GM12892 (cell line): Measurements from ENCODE around the gene STYK1. TPM values are rescaled to one million over a fixed set of nuclear protein-coding genes. Genes with fewer than 3 reads are reported as not detected.

Experiments used
- DNase-seq: peaks from one replicate; pipeline ENCODE4 v3.0.0; 2011; ENCODE audit not compliant: insufficient read length
- FAIRE-seq: peaks from 2 replicates; lab custom pipeline; 2011; peaks lifted over from hg19 to GRCh38; lab: Jason Lieb, UNC
- POLR2A ChIP-seq: IDR thresholded peaks from 2 replicates; pipeline ENCODE4 v1.6.1; 2011; ENCODE audit warnings: low read depth, low read length, control low read depth
- POLR2AphosphoS5 ChIP-seq: IDR thresholded peaks from 2 replicates; pipeline ENCODE4 v1.6.1; 2011; ENCODE audit warnings: low read depth, low read length, control low read depth
- TAF1 ChIP-seq: IDR thresholded peaks from 2 replicates; pipeline ENCODE4 v1.6.1; 2011; ENCODE audit warnings: low read depth, mild to moderate bottlenecking, control low read depth, low read length, borderline replicate concordance
- polyA plus RNA-seq: library from polyadenylated mRNA; unstranded; fragments of >200 nt; gene quantifications from one replicate; pipeline ENCODE4 v1.2.1, GENCODE V29; 2012; ENCODE audit warnings: missing spikeins, inconsistent platforms; ENCODE audit not compliant: missing spikeins

STYK1 gene, protein sequence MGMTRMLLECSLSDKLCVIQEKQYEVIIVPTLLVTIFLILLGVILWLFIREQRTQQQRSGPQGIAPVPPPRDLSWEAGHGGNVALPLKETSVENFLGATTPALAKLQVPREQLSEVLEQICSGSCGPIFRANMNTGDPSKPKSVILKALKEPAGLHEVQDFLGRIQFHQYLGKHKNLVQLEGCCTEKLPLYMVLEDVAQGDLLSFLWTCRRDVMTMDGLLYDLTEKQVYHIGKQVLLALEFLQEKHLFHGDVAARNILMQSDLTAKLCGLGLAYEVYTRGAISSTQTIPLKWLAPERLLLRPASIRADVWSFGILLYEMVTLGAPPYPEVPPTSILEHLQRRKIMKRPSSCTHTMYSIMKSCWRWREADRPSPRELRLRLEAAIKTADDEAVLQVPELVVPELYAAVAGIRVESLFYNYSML
- 0.74 TPM for polyA plus RNA-seq

DNA sequence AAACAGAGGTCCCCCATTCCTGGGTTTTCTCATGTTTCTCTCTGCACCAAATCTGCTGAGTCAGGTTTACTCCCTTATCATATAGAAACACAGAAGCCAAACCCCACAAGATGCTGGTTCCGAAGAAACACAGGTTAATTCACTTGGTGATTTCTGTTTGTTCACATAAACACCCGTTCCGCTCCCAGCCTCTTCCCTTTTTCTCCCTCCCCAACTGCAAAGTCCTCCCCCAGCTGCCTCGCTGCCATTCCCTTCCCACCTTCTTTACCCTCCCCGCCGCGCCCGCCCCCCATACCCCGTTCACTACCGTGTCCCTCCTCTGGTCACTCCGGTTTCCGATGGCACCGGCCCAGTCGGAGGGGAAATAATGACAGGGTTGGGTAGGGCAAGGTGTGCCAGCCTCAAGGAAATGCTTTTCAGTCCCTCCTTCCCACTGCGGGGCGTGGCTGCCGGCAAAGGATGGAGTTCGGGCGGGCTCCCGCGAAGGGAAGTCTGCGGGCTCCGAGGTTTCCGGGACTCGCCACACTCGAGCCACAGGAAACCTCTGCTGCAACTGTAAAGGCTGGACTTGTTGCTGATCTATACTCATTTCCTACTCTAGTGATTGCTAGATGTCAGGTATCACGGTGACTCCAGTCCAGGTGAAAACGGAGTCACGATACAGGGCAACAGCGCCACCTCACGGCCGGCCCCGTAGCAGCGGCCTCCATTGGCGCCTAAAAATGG is at the start of gene STYK1:
STYK1 (minus strand) TSS at position 394 of the 726 bp plus-strand sequence. CDS start 39,434 bp downstream, outside the sequence.
- FAIRE-seq (peak; percentile 95), DNase-seq (peak; percentile 43)

DNA sequence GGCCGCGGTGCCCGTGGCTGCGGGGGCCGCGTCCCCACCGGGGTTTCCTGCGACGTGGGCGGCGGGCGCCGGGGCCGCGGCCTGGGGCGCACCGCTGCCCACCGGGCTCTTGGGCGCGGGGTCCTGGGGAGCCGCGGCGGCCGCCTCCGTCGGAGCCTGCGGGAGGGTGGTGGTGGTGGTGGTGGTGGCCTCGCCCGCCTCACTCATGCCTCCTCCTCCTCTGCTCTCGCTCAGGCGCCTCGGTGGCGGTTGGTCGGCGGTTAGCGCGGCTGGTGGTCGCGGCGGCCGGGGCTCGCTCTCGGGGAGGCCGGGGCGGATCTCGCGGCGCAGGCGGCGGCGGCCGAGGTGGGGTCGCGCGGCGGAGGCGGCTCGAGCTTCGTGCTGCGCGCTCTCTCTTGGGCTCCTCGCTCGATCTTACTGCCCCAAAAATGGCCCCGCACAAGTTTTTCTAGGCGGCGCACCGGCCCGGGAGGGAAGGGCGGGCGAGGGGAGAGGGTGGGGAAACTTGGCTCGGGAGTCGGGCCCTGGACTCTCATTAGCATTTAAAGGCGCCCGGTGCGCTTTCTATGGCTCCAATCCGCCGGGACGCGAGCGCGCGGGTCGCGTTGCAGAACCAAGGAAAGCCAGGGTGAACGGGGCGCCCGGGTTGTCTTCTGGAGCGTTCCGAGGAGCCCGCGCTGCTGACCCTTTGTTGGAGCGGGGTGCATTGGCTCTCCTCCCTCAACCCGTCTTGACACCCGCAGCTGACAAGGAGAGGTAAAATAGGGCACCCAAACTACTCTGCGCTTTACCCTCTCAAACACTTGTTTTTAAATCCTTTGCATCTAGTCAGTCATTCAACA is 49.3 kb upstream of the STYK1 start, which contains the start of gene YBX3:
YBX3 (minus strand) TSS at position 419 of the 842 bp plus-strand sequence; CDS start at position 207, 212 bp downstream.
- TF ChIP-seq POLR2A, result no peak
- no peak for TF ChIP-seq POLR2AphosphoS5
- TF ChIP-seq TAF1, result no peak
- peak; percentile 64 for DNase-seq
- no peak for FAIRE-seq

More for the DNA sequence above, at the start of gene STYK1:
- TF ChIP-seq POLR2A (no peak), TAF1 (no peak), POLR2AphosphoS5 (no peak)

DNA sequence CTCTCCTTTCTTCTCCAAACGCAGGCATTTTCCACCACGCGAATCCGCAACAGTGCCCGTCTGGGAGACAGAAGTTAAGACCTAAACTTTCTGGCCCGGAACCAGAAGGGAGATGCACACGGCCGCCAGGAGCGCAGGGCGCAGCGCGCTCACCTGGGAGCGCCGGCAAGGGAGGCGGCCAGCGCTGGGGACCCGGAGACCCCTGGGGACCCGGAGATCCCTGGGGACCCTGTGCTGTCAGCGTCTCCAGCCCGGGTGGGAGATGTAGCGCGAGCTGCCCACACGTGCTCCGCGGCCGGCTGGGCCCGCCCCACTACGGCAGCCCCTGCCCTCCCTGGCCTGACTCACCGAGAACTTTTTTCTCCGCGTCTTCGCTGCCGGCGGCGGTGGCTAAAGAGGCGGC is 48.7 kb upstream of the STYK1 start:
- FAIRE-seq (peak; percentile 73), DNase-seq (peak; percentile 41)
- TF ChIP-seq POLR2A, result peak; percentile 18; the same call in 1 of the 2 replicates
- TF ChIP-seq POLR2AphosphoS5, result no peak; the same call in 1 of the 2 replicates
- TF ChIP-seq TAF1, result no peak

DNA sequence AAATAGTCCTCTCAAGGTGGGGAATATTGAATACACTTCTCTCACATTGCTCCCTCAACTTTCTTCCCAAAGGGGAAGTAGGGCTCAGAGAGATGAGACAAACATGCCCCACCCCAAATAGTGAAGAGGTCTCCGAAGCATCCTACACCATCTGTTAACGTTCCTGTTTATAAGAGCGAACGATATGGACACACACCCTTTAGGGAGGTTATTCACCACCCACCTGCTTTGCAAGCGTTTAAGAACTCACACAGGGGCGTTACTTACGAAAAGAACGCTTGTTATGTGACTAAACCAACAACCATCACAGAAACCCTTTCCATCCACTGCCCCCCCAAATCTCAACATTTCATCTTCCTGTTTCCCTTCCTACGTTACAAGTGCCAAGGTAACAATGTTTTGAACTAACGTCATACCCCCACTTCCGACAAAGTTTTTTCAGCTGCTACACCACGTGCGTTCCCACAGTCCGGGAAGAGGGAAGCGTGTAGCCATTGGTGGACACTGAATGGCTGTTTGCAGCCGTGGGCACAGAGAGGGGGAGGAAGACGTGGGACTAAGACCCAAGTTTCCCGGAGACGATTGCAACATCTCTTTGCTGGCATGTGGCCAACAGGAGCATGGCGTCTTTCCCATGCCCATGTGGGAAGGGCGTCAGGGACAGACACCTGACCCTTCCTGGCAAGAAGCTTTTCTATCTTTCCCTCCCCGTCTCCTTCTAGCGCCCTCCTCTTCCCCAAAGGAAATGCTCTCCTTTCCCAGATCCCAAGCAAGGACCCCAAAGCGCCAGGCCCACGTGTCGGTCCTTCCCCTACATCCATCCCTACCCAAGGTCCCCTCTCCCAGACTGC is 48.0 kb upstream of the STYK1 start:
- DNase-seq (peak; percentile 20), FAIRE-seq (peak; percentile 92)
- TF ChIP-seq TAF1, result no peak
- TF ChIP-seq POLR2A, result no peak
- TF ChIP-seq POLR2AphosphoS5, result peak; percentile 73

DNA sequence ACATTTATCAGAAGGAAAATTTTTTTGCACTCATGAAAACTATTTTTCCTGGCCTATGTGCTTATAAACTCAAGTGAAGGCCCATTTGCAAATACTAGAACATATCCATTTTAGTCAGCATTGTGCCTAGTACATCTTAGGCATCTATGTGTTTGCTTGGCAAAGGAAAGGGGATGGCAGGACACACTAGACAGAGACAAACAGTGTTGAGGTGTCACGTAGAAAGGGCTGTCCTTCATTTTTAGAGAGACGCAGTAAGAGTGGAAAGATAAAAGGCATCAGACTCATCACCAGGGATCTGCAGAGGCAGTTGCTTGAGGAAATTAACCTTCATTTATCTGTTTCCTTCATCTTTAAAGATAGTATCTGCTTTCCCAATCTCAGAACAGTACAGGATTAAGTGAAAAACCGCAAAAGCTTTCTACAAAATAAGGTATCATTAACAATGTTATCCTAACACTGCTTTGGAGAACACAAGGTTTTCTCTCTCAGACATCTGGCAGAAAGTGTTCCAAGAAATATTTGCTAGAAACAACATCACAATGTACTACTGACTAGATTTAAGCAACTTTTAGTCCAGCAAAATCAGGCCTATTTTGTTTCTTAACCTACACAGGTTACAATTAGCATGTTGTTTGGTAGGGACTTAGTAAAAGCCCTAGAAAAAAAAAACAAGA is 47.3 kb upstream of the STYK1 start:
- DNase-seq (no peak), FAIRE-seq (peak; percentile 44)
- TF ChIP-seq POLR2A, result no peak
- TF ChIP-seq POLR2AphosphoS5, result no peak
- no peak for TF ChIP-seq TAF1

DNA sequence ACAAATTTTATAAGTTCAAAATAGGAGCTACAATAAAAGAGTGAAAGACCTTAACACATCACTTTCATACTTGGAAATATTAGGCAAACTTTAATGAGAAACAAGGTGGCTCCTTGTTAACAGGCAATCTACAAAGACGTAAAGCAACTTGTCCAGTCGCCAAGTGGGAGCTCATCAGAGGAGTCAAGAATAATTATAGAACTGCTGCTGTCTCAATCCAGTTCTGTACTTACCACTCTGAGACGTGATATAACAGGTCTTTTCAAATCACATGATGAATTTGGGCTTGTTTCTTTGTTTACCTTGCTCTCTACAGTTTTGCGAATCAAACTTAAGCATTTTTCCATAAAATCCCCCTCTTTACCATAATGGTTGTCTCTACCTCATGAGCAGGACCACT is 45.6 kb upstream of the STYK1 start:
- FAIRE-seq (no peak), DNase-seq (no peak)
- TF ChIP-seq POLR2A (no peak), TAF1 (no peak), POLR2AphosphoS5 (no peak)

DNA sequence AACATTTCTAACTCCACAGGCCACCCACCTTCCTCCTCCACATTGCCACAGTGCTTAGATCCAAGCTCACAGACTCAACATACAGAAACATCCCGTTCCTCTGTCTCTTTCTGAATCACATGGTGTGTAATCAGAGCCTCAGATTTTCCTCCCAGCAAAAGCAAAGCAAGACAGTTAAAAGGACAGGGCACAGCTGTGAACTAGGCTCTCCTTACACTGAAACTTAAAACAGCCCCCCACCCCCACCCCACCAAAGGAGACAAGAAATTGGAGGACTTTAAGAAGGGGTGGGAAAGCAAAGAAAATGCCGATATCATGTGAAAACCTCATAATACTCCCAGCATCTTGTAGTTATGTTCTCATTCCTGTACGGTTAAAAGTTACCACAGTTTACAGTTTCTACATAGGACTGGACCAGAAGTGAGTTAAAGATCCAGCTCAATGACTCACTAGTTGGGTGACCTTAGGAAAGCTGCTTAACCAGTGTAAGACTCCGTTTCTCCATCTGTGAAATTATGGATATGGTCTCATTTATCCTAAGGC is 44.5 kb upstream of the STYK1 start:
- no peak for DNase-seq
- no peak for TF ChIP-seq TAF1
- TF ChIP-seq POLR2A, result no peak
- TF ChIP-seq POLR2AphosphoS5, result no peak
- no peak for FAIRE-seq

DNA sequence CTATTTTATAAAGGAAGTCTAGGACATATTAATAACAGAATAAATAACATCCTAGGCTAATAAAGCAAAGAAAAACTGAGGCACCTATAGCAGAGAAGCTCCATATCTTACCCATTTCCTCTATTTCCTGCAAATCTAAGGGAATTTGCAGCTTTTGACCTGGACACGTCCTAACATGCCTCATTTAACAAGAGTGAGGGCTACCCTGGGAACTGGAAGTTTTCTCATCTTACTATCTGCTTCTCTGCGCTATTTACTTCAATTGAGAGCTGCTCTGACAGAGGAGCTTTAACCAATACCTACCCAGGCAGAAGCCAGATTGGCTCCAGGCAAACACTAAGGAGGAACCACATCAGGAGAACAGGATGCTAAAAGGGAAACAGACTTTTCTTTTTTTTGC is 43.6 kb upstream of the STYK1 start:
- TF ChIP-seq POLR2A (no peak), POLR2AphosphoS5 (no peak), TAF1 (no peak)
- FAIRE-seq (no peak), DNase-seq (no peak)

DNA sequence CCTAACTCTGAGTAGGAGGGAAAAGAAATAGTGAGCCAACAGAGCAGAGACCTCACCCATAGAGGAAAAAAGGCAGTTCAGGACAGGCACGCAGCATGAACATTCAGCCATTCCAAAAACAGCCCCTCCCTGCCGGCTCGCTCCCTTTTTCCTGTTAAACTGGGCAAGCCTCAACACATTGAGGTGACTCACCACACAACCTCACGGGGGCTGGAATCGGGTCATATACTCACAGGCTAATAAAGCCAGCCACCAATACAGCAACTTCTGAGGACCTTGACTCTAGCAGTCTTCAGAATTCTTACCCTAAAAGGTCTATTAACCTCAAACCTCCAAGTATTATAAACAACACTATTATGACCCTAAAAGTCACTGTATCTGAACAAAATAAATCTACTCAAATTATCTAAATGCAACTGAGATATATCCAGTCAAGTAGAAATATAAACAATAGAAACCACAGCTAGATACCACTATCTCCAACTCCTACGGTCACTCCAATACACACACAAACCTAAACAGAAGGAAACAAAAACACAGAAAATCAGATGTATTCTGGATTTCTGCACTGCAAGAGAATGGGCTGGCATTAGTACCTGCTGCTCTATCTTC is 43.0 kb upstream of the STYK1 start:
- DNase-seq, result no peak
- no peak for FAIRE-seq
- TF ChIP-seq POLR2A, result no peak
- no peak for TF ChIP-seq POLR2AphosphoS5
- TF ChIP-seq TAF1, result no peak
